Measurements from ENCODE around the gene TEX22.

The TEX22 gene

GRCh38 chr14:105446971-105447370 is 48.6 kb downstream of the TEX22 start:
- Histone ChIP-seq H3K9ac (ENCODE audit: low read depth, low read length) (no peak overlapping the region), H3K4me3 (ENCODE audit: low read length) (no peak overlapping the region), H3K27me3 (ENCODE audit: insufficient read depth, low read length) (no peaks in the 10 kb centered on the region), H3K4me1 (ENCODE audit: insufficient read depth, low read length) (no peaks in the 10 kb centered on the region), H3K27ac (ENCODE audit: low read depth, low read length) (no peak overlapping the region), H3K9me3 (ENCODE audit: insufficient read depth, low read depth, low read length) (no peaks in the 10 kb centered on the region), H3K36me3 (ENCODE audit: insufficient read depth, low read length) (peaks cover 52% of the 10 kb centered on the region)
- WGBS = 86% methylated on average over 14 of the region's 14 CpGs

GRCh38 chr14:105447651-105448640 is 49.6 kb downstream of the TEX22 start:
- 92% methylated on average over 31 of the region's 31 CpGs for WGBS
- Histone ChIP-seq H3K9me3 (ENCODE audit: insufficient read depth, low read depth, low read length) (no peaks in the 10 kb centered on the region), H3K4me3 (ENCODE audit: low read length) (no peak overlapping the region), H3K36me3 (ENCODE audit: insufficient read depth, low read length) (peaks cover 52% of the 10 kb centered on the region), H3K9ac (ENCODE audit: low read depth, low read length) (no peak overlapping the region; the same call in 1 of the 2 replicates), H3K27me3 (ENCODE audit: insufficient read depth, low read length) (no peaks in the 10 kb centered on the region), H3K4me1 (ENCODE audit: insufficient read depth, low read length) (no peaks in the 10 kb centered on the region), H3K27ac (ENCODE audit: low read depth, low read length) (0 out of 2 replicates have a peak overlapping the region, but pooled peaks have one; percentile 41)

- Histone ChIP-seq H3K27me3 (ENCODE audit: insufficient read depth, low read length) (no peaks in the 10 kb centered on the region), H3K9me3 (ENCODE audit: insufficient read depth, low read depth, low read length) (no peaks in the 10 kb centered on the region), H3K4me3 (ENCODE audit: low read length) (no peak overlapping the region), H3K9ac (ENCODE audit: low read depth, low read length) (no peak overlapping the region), H3K36me3 (ENCODE audit: insufficient read depth, low read length) (peaks cover 54% of the 10 kb centered on the region), H3K27ac (ENCODE audit: low read depth, low read length) (no peak overlapping the region), H3K4me1 (ENCODE audit: insufficient read depth, low read length) (no peaks in the 10 kb centered on the region)
- WGBS = 76% methylated on average over 16 of the region's 16 CpGs
Measured at GRCh38 chr14:105448706-105449111, 50.4 kb downstream of the TEX22 start.

- Histone ChIP-seq H3K4me1 (ENCODE audit: insufficient read depth, low read length) (no peaks in the 10 kb centered on the region), H3K4me3 (ENCODE audit: low read length) (no peak overlapping the region), H3K36me3 (ENCODE audit: insufficient read depth, low read length) (peaks cover 62% of the 10 kb centered on the region), H3K9ac (ENCODE audit: low read depth, low read length) (no peak overlapping the region), H3K27me3 (ENCODE audit: insufficient read depth, low read length) (no peaks in the 10 kb centered on the region), H3K9me3 (ENCODE audit: insufficient read depth, low read depth, low read length) (no peaks in the 10 kb centered on the region), H3K27ac (ENCODE audit: low read depth, low read length) (no peak overlapping the region)
- 96% methylated on average over 47 of the region's 47 CpGs for WGBS
Measured at GRCh38 chr14:105449276-105450122, 51.2 kb downstream of the TEX22 start.

GRCh38 chr14:105450123-105450505 is 51.8 kb downstream of the TEX22 start:
- Histone ChIP-seq H3K27me3 (ENCODE audit: insufficient read depth, low read length) (no peaks in the 10 kb centered on the region), H3K9me3 (ENCODE audit: insufficient read depth, low read depth, low read length) (no peaks in the 10 kb centered on the region), H3K27ac (ENCODE audit: low read depth, low read length) (no peak overlapping the region), H3K4me1 (ENCODE audit: insufficient read depth, low read length) (no peaks in the 10 kb centered on the region), H3K36me3 (ENCODE audit: insufficient read depth, low read length) (peaks cover 68% of the 10 kb centered on the region), H3K4me3 (ENCODE audit: low read length) (no peak overlapping the region), H3K9ac (ENCODE audit: low read depth, low read length) (no peak overlapping the region)
- WGBS = 95% methylated on average over 22 of the region's 22 CpGs

GRCh38 chr14:105450864-105451720 is 52.8 kb downstream of the TEX22 start:
- 95% methylated on average over 29 of the region's 29 CpGs for WGBS
- H3K4me1 ChIP-seq (ENCODE audit: insufficient read depth, low read length) = no peaks in the 10 kb centered on the region
- H3K27me3 ChIP-seq (ENCODE audit: insufficient read depth, low read length) = no peaks in the 10 kb centered on the region
- no peak overlapping the region for H3K27ac ChIP-seq (ENCODE audit: low read depth, low read length)
- peaks cover 76% of the 10 kb centered on the region for H3K36me3 ChIP-seq (ENCODE audit: insufficient read depth, low read length)
- H3K9me3 ChIP-seq (ENCODE audit: insufficient read depth, low read depth, low read length) = no peaks in the 10 kb centered on the region
- no peak overlapping the region for H3K9ac ChIP-seq (ENCODE audit: low read depth, low read length)
- H3K4me3 ChIP-seq (ENCODE audit: low read length) = no peak overlapping the region

- peaks cover 85% of the 10 kb centered on the region for H3K36me3 ChIP-seq (ENCODE audit: insufficient read depth, low read length)
- H3K27ac ChIP-seq (ENCODE audit: low read depth, low read length) = no peak overlapping the region
- H3K9me3 ChIP-seq (ENCODE audit: insufficient read depth, low read depth, low read length) = no peaks in the 10 kb centered on the region
- H3K27me3 ChIP-seq (ENCODE audit: insufficient read depth, low read length) = no peaks in the 10 kb centered on the region
- no peak overlapping the region for H3K9ac ChIP-seq (ENCODE audit: low read depth, low read length)
- WGBS = 89% methylated on average over 14 of the region's 14 CpGs
- H3K4me1 ChIP-seq (ENCODE audit: insufficient read depth, low read length) = no peaks in the 10 kb centered on the region
- no peak overlapping the region for H3K4me3 ChIP-seq (ENCODE audit: low read length)
Measured at GRCh38 chr14:105452963-105453362, 54.6 kb downstream of the TEX22 start.

GRCh38 chr14:105453847-105454246 is 55.5 kb downstream of the TEX22 start:
- no peak overlapping the region for H3K9ac ChIP-seq (ENCODE audit: low read depth, low read length)
- no peak overlapping the region for H3K27ac ChIP-seq (ENCODE audit: low read depth, low read length)
- H3K9me3 ChIP-seq (ENCODE audit: insufficient read depth, low read depth, low read length) = no peaks in the 10 kb centered on the region
- no peaks in the 10 kb centered on the region for H3K4me1 ChIP-seq (ENCODE audit: insufficient read depth, low read length)
- H3K27me3 ChIP-seq (ENCODE audit: insufficient read depth, low read length) = no peaks in the 10 kb centered on the region
- H3K36me3 ChIP-seq (ENCODE audit: insufficient read depth, low read length) = peaks cover 92% of the 10 kb centered on the region
- no peak overlapping the region for H3K4me3 ChIP-seq (ENCODE audit: low read length)
- 92% methylated on average over 14 of the region's 14 CpGs for WGBS

- no peaks in the 10 kb centered on the region for H3K9me3 ChIP-seq (ENCODE audit: insufficient read depth, low read depth, low read length)
- peaks cover 82% of the 10 kb centered on the region for H3K36me3 ChIP-seq (ENCODE audit: insufficient read depth, low read length)
- 96% methylated on average over 22 of the region's 22 CpGs for WGBS
- H3K9ac ChIP-seq (ENCODE audit: low read depth, low read length) = no peak overlapping the region
- H3K27ac ChIP-seq (ENCODE audit: low read depth, low read length) = no peak overlapping the region
- no peak overlapping the region for H3K4me3 ChIP-seq (ENCODE audit: low read length)
- H3K27me3 ChIP-seq (ENCODE audit: insufficient read depth, low read length) = no peaks in the 10 kb centered on the region
- no peaks in the 10 kb centered on the region for H3K4me1 ChIP-seq (ENCODE audit: insufficient read depth, low read length)
Measured at GRCh38 chr14:105455086-105455640, 56.8 kb downstream of the TEX22 start.
